ENCODE measurements around the gene ABHD8. TPM values are rescaled to one million over a fixed set of nuclear protein-coding genes. Genes with fewer than 3 reads are reported as not detected.
A peak's percentile ranks its signal among the peaks of the same experiment; 100 is the strongest.

ABHD8 gene
- total RNA-seq, 1 donor from 2014 or later: 8.5 TPM

DNA sequence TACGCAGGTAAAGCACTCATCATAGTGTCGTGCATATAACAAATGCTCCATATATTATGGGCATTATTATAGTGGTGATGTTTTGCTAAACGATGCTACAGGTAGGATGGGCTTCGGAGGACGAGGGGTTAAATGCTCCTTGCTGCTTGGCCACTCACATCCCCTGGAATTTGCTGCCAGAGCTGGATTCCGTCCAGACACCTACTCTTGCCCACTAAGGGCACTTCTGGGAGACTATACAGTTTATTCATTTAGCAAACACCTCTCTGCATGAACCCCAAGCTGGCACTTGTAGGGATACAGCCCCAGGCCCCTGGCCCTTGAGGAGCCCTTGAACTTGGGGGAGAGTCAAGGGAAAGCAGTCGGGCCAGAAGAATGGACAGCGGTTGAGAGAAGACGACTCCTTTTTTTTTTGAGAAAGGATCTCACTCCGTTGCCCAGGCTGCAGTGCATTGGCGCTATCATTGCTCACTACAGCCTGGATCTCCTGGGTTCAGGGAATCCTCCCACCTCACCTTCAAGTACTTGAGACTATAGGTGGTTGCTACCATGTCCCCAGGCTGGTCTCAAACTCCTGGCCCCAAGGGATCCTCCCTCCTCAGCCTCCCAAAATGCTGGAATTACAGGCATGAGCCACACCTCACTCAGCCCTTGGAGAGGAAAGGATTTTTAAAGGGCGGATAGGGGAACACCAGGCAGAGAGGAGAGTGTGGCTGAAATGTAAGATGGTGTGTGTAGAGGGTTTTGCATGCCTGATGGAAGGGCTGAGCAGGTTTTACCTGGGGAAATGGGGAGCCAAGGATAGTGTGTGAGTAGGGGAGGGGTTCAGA lies 1.4 kb upstream of the ABHD8 start:
- H2AFZ ChIP-seq (ENCODE audit: low read depth, low read length): no peak overlapping the region
- Mint-ChIP-seq H3K4me1 (ENCODE audit: low read depth, unreplicated experiment) (peaks cover 1% of the 10 kb centered on the region), H3K27ac (ENCODE audit: unreplicated experiment) (peak overlapping the region; percentile 84), H3K36me3 (ENCODE audit: low read depth, unreplicated experiment) (peaks cover 2% of the 10 kb centered on the region), H3K9me3 (ENCODE audit: unreplicated experiment) (no peaks in the 10 kb centered on the region), H3K27me3 (ENCODE audit: low read depth, unreplicated experiment) (no peaks in the 10 kb centered on the region), H3K4me3 (ENCODE audit: unreplicated experiment) (peak overlapping the region; percentile 85)
- H3K27me3 ChIP-seq (ENCODE audit: insufficient read depth, low read length): no peaks in the 10 kb centered on the region
- FAIRE-seq (no peak), DNase-seq (ENCODE audit: low read depth) (no peak)
- peaks cover 12% of the 10 kb centered on the region for H3K4me1 ChIP-seq (ENCODE audit: insufficient read depth, low read length)
- H4K20me1 ChIP-seq (ENCODE audit: insufficient read depth, low read length): peaks cover 3% of the 10 kb centered on the region
- no peak overlapping the region for H3K9ac ChIP-seq (ENCODE audit: low read length)
- no peak overlapping the region for H3K27ac ChIP-seq (ENCODE audit: low read depth, low read length)
- no peak overlapping the region for H3K4me3 ChIP-seq (ENCODE audit: insufficient read depth, low read depth, low read length)
- no peaks in the 10 kb centered on the region for H3K9me3 ChIP-seq (ENCODE audit: insufficient read depth, low read depth, low read length)
- no peak for TF ChIP-seq EZH2 (IDR thresholded peaks at IDR 0.05; ENCODE audit: insufficient read depth, low read length)
- TF ChIP-seq, protein P1, sequence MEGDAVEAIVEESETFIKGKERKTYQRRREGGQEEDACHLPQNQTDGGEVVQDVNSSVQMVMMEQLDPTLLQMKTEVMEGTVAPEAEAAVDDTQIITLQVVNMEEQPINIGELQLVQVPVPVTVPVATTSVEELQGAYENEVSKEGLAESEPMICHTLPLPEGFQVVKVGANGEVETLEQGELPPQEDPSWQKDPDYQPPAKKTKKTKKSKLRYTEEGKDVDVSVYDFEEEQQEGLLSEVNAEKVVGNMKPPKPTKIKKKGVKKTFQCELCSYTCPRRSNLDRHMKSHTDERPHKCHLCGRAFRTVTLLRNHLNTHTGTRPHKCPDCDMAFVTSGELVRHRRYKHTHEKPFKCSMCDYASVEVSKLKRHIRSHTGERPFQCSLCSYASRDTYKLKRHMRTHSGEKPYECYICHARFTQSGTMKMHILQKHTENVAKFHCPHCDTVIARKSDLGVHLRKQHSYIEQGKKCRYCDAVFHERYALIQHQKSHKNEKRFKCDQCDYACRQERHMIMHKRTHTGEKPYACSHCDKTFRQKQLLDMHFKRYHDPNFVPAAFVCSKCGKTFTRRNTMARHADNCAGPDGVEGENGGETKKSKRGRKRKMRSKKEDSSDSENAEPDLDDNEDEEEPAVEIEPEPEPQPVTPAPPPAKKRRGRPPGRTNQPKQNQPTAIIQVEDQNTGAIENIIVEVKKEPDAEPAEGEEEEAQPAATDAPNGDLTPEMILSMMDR (IDR thresholded peaks at IDR 0.05; ENCODE audit: insufficient read depth, low read depth, low read length): no peak
- peak overlapping the region; percentile 93 for H3K4me2 ChIP-seq (ENCODE audit: low read length)
- peaks cover 10% of the 10 kb centered on the region for H3K79me2 ChIP-seq (ENCODE audit: insufficient read depth, low read length)
- no peaks in the 10 kb centered on the region for H3K36me3 ChIP-seq (ENCODE audit: insufficient read depth, low read length)

DNA sequence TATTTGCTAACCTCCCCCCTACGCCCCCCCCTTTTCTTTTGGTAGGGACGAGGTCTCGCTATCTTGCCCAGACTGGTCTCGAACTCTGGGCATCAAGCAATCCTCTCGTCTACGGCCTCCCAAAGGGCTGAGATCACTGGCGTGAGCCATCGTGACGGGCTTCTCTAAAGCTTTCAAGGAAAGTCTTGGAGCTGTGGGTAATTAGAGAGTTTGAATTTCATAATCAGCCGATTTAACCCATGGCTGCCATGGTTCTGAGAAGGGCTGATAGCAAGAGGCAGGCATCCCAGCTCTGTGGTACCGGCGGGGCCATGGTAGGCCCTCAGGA lies 679 bp upstream of the ABHD8 start:
- H3K27ac ChIP-seq (ENCODE audit: low read depth, low read length): no peak overlapping the region
- no peak for DNase-seq (ENCODE audit: low read depth)
- peak overlapping the region; percentile 87 for H3K4me2 ChIP-seq (ENCODE audit: low read length)
- no peaks in the 10 kb centered on the region for H3K27me3 ChIP-seq (ENCODE audit: insufficient read depth, low read length)
- H2AFZ ChIP-seq (ENCODE audit: low read depth, low read length): peak overlapping the region; percentile 15
- Mint-ChIP-seq H3K27ac (ENCODE audit: unreplicated experiment) (no peak overlapping the region), H3K9me3 (ENCODE audit: unreplicated experiment) (no peaks in the 10 kb centered on the region), H3K27me3 (ENCODE audit: low read depth, unreplicated experiment) (no peaks in the 10 kb centered on the region), H3K4me1 (ENCODE audit: low read depth, unreplicated experiment) (peaks cover 1% of the 10 kb centered on the region), H3K4me3 (ENCODE audit: unreplicated experiment) (peak overlapping the region; percentile 51), H3K36me3 (ENCODE audit: low read depth, unreplicated experiment) (peaks cover 2% of the 10 kb centered on the region)
- H3K9me3 ChIP-seq (ENCODE audit: insufficient read depth, low read depth, low read length): no peaks in the 10 kb centered on the region
- no peak overlapping the region for H3K9ac ChIP-seq (ENCODE audit: low read length)
- H3K4me1 ChIP-seq (ENCODE audit: insufficient read depth, low read length): peaks cover 12% of the 10 kb centered on the region
- H3K79me2 ChIP-seq (ENCODE audit: insufficient read depth, low read length): peaks cover 7% of the 10 kb centered on the region
- no peak overlapping the region for H3K4me3 ChIP-seq (ENCODE audit: insufficient read depth, low read depth, low read length)
- H3K36me3 ChIP-seq (ENCODE audit: insufficient read depth, low read length): no peaks in the 10 kb centered on the region
- TF ChIP-seq, protein P1 (IDR thresholded peaks at IDR 0.05; ENCODE audit: insufficient read depth, low read depth, low read length): no peak
- TF ChIP-seq EZH2 (IDR thresholded peaks at IDR 0.05; ENCODE audit: insufficient read depth, low read length): no peak
- no peak for FAIRE-seq
- H4K20me1 ChIP-seq (ENCODE audit: insufficient read depth, low read length): peaks cover 3% of the 10 kb centered on the region

Measured in astrocyte (in vitro differentiated cells and primary cell).